Tongue (tissue), 2 donors: ENCODE measurements around the gene NDRG4. TPM values are rescaled to one million over a fixed set of nuclear protein-coding genes. Genes with fewer than 3 reads are reported as not detected.
A peak's percentile ranks its signal among the peaks of the same experiment; 100 is the strongest.

Experiments used
- DNase-seq: peaks from one replicate; pipeline ENCODE4 v3.0.0-alpha.2; 2015
- total RNA-seq: library from RNA; depleted of rRNA; stranded (reverse); fragments of >200 nt; gene quantifications from one replicate; pipeline ENCODE4 v1.2.3, GENCODE V29; 2014

NDRG4 gene
- total RNA-seq, 1 donor from 2014 or later = 14.2 TPM

DNA sequence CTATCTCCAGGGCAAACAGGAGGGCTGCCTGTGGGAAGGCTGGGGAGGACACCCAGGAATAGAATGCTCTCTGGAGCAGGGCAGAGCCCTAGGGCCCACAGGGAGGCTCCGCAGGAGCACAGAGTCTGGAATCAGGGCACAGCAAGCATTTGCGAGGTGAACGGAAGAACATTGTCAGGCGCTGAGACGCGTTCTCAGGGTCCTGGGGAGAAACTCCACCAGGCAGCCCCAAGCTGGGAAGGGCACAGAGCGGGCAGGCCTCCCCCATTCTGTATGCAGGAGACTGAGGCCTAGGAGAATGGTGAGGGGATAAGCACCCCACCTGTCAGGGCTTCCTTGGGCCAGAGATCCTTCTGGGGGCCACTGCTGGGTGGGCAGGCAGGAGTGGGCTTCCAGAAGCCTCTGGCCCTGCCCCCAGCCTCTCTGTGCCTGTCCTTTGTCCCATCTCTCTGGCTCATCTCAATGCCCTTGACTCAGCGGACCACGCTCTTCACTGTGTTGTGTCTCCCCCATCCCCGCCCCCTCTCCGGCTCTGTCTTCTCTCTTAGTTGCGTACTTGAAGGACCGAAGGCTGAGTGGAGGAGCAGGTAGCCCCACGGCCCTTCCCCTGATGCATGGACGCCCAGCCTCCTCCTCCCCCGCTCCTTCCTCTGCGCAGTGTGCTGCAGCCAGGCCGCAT, 10.3 kb downstream of the NDRG4 start:
- DNase-seq = no peak

DNA sequence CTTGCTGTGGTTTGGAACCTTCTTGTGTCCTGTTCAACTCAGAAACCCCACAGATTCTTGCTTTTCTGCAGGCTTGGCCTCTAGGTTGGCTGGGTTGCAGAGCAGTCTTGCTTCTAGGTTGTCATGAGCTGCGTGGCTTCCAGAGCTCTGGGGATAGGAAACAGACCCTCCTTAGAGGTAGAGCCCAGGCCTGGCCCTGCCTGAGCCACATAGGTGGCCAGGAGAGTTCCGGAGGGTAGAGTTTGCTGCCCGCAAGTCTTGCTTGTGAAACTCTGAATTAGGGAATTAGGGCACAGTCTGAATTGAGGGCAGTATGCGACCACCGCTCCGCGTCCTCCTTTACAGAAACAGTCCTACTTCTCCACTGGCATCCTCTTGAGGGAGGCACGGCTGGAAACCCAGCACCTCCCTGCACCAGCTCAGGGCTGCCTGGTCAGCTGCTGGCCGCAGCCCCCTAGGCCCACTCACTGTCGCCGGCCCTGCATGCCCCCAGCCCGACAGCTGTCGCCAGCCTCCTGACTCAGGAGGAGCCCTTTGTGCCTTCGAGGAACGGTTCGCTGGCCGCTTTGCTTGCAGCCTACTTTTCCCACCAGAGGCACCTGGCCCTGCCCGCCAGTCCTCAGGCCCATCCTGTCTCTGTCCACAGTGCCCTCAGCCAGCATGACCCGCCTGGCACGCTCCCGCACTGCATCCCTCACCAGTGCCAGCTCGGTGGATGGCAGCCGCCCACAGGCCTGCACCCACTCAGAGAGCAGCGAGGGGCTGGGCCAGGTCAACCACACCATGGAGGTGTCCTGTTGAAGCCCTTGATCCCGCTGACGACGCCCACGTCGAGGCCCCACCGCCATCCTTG, 11.1 kb downstream of the NDRG4 start:
- no peak for DNase-seq

- DNase-seq = peak; percentile 82
These were observed 12.2 kb downstream of the NDRG4 start for GRCh38 chr16:58511933-58512815.

GRCh38 chr16:58513874-58514273, 13.9 kb downstream of the NDRG4 start:
- DNase-seq = no peak

DNA sequence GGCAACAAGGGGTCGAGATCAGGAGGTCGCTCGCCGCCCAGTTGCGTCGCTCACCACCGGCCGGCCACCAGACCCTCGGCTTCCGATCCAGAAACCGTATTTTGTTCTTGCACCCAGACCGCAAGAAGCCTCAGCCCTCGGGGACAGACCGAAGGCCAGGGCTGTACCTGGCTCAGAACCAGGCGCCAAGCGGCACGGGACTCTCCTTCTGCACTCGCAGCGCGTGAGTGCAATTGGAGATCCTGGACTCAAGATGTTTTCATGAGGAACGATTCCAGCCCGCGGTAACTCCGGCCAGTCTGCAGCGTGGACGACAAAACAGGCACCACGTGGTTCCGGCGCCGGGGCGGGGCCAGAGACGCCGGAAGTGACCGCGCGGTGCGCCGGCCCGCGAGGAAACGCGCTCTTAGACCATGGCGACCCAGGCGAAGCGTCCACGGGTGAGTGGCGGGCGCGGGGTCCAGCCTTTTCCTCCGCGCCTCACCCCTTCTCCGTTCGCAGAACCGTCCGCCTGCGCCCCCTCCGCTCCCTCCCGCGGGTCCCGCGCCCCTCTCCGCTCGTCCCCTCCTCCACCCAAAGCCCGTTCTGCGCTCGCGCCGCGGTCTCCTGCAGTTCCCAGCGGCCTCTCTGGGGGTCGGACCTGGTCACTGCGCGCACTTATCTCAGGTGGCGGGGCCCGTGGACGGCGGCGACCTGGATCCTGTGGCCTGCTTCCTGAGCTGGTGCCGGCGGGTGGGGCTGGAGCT, 15.4 kb downstream of the NDRG4 start, which contains the start of gene SETD6:
TSS of gene SETD6 (plus strand) at position 393 of the 746 bp plus-strand sequence. CDS start at position 414, 21 bp downstream.
- peak; percentile 94 for DNase-seq

DNA sequence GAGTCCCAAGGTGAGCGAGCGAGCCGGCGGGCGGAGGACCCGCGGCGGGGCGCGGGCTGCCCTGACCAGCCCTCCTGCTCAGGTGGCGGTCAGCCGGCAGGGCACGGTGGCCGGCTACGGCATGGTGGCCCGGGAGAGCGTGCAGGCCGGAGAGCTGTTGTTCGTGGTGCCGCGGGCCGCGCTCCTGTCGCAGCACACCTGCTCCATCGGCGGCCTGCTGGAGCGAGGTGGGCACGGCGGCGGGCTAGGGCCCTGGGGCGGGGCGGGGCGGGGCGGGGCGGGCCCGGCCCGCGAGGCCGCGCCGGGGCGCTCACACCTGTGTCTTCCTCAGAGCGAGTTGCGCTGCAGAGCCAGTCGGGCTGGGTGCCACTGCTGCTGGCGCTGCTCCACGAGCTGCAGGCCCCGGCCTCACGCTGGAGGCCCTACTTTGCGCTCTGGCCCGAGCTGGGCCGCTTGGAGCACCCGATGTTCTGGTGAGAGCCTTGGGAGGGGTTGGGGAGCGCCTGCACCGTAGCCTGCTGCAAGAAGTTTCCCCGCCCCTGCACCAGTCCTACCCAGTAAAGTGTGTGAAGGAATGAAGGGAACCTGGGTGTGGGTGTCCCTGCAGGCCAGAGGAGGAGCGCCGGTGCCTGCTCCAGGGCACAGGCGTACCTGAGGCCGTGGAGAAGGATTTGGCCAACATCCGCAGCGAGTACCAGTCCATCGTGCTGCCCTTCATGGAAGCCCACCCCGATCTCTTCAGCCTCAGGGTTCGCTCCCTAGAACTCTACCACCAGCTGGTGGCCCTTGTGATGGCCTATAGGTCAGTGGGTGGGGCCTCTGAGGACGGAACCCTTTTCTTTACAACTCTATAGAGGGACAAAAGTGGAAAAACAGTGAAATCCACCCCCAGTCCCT, 16.2 kb downstream of the NDRG4 start:
- peak; percentile 37 for DNase-seq

DNA sequence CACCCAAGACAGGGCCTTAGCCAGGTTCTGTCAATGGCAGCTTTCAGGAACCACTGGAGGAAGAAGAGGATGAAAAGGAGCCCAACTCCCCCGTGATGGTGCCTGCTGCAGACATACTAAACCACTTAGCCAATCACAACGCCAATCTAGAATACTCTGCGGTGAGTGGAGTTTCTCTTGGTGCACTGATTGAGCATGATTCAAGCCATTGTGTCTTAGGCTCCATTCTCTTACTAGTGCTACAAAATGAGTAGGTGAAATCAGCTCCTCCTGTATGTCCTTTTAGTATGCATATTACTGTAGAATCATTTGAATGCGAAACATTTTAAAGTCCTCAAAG, 16.8 kb downstream of the NDRG4 start:
- DNase-seq = no peak

DNA sequence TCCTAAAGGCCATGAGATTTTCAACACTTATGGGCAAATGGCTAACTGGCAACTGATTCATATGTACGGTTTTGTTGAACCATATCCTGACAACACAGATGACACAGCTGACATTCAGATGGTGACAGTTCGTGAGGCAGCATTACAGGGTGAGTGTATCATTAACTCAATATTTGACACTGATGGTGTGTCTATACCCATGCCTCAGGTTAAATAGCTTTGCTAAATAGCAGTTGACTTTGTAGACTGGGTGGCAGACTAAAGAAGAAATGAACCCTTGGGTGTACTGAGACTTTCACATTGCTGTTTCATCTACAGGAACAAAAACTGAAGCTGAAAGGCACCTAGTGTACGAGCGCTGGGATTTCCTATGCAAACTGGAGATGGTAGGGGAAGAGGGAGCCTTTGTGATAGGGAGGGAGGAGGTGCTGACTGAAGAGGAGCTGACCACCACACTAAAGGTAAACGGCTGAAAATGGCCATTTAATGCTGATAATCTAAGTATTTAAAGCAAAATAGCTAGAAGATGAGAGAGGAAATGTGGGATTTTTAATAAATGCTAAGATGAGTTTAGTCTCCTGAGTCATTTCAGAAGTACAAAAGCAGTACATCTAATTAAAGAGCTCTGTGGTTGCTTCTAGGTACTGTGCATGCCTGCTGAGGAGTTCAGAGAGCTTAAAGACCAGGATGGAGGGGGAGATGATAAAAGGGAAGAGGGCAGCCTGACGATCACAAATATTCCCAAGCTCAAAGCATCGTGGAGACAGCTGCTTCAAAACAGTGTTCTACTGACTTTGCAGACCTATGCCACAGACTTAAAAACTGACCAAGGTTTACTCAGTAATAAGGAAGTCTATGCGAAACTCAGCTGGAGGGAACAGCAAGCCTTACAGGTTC, 18.4 kb downstream of the NDRG4 start:
- no peak for DNase-seq

DNA sequence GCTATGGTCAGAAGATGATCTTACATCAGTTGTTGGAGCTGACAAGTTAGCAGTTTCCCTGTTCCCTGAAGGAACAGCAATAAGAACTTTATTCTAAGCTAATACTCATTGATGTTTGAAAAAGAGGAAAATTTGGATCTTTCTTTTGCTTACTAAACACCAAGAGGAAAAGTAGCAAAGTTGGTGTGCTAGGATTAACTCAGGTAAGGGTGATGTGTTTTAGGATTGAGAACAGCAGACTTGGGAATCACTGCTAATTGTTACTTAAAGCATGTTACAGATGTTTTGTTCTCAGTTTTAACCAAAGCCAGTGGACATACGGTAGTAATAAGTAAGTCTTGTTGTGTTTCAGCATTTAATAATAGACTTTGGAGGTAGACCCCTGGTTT, 19.0 kb downstream of the NDRG4 start:
- no peak for DNase-seq

GRCh38 chr16:58519707-58520106, 19.8 kb downstream of the NDRG4 start:
- DNase-seq = no peak

DNA sequence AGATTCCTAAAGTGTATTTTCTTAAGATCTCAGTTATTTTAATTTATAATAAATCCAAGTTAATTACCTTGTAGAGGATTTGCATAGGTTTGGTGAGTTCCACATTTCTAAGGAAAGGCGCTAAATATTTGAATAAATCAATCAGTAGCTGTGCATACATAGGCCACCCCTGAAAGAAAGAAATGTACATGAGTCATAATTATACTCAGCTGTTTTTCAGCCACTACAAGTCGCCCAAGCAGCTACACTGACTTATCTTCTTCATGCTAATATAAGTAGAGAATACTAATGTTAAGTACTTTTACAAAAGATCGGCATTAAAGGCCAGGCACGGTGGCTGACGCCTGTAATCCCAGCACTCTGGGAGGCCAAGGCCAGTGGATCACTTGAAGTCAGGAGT, 30.2 kb downstream of the NDRG4 start:
- DNase-seq = no peak

DNA sequence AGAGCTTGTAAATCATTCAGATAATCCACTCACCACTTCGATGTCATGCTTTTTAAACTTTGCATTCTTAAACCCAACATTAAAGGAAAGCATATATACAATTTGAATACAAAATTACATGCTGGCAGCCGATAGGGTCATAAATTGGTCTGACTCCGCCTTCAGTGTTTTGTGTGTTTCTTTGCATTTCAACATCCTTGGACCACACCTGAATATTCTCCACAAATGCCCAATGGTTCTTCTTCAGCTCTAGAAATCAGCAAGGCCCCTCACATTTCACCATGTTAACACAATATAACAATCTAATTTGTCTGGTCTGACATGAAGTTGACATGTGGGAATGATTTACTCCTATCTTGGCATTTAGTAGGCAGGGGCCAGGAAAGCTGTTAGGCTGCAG, 32.5 kb downstream of the NDRG4 start:
- DNase-seq = no peak

- no peak for DNase-seq
These were observed 34.0 kb downstream of the NDRG4 start for GRCh38 chr16:58533751-58534470.

DNA sequence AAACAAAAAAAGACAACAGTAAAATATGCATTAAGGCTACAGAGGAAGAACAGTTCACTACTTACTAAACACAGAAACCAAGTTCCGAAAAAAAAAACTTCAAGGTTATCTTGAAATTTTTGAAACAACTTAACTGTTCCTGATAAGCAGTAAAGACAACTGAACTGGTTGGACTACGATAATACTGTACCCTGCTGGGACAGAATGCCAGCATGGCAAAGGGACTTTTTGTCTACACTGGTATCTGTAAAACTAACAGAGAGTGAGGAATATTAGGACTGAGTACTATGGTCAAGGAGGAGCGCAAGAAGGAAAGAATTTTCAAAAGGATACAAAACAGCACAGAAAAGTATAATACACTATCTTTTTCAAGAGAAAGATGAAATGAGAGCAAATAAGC, 35.2 kb downstream of the NDRG4 start:
- no peak for DNase-seq

- no peak for DNase-seq
These were observed 36.3 kb downstream of the NDRG4 start for GRCh38 chr16:58536278-58536677.

GRCh38 chr16:58537124-58537906, 37.4 kb downstream of the NDRG4 start:
- DNase-seq = no peak

- DNase-seq = no peak
These were observed 41.8 kb downstream of the NDRG4 start for GRCh38 chr16:58541711-58542110.

GRCh38 chr16:58542291-58542690, 42.3 kb downstream of the NDRG4 start:
- no peak for DNase-seq
